ENCODE results near the gene MRTFB.

MRTFB gene

GRCh38 chr16:14292051-14292825 lies 221.1 kb downstream of the MRTFB start:
- Histone ChIP-seq H3K4me1 (ENCODE audit: low read length) (no peaks in the 10 kb centered on the region), H4K20me1 (ENCODE audit: insufficient read depth, low read length) (no peaks in the 10 kb centered on the region), H3K9ac (ENCODE audit: low read length) (no peak overlapping the region), H3K36me3 (replicated peaks; ENCODE audit: low read depth, low read length) (no peaks in the 10 kb centered on the region), H3K27ac (ENCODE audit: low read length) (no peak overlapping the region), H3K4me2 (ENCODE audit: low read length) (no peak overlapping the region), H3K27me3 (ENCODE audit: low read depth, low read length) (no peaks in the 10 kb centered on the region), H2AFZ (ENCODE audit: low read depth, low read length) (no peak overlapping the region), H3K9me3 (ENCODE audit: insufficient read depth, low read length) (peaks cover 10% of the 10 kb centered on the region; the same call in 1 of the 2 replicates), H3K4me3 (ENCODE audit: low read length) (no peak overlapping the region), H3K79me2 (ENCODE audit: low read length) (no peaks in the 10 kb centered on the region)
- no peak for TF ChIP-seq CTCF (IDR thresholded peaks at IDR 0.05; ENCODE audit: low read depth, low read length)
- TF ChIP-seq EZH2phosphoT487 (IDR thresholded peaks at IDR 0.05; ENCODE audit: low read depth), result no peak

- H3K4me1 ChIP-seq (ENCODE audit: low read length), result peaks cover 6% of the 10 kb centered on the region
- H3K36me3 ChIP-seq (replicated peaks; ENCODE audit: low read depth, low read length), result no peaks in the 10 kb centered on the region
- H3K27me3 ChIP-seq (ENCODE audit: low read depth, low read length), result 0 out of 2 replicates have a peak, but pooled peaks cover 5% of the 10 kb centered on the region
- H2AFZ ChIP-seq (ENCODE audit: low read depth, low read length), result no peak overlapping the region
- H3K27ac ChIP-seq (ENCODE audit: low read length), result no peak overlapping the region
- no peak overlapping the region for H3K4me3 ChIP-seq (ENCODE audit: low read length)
- no peak overlapping the region for H3K9ac ChIP-seq (ENCODE audit: low read length)
- TF ChIP-seq CTCF (IDR thresholded peaks at IDR 0.05; ENCODE audit: low read depth, low read length), result no peak
- no peak for TF ChIP-seq EZH2phosphoT487 (IDR thresholded peaks at IDR 0.05; ENCODE audit: low read depth)
- H4K20me1 ChIP-seq (ENCODE audit: insufficient read depth, low read length), result no peaks in the 10 kb centered on the region
- no peaks in the 10 kb centered on the region for H3K9me3 ChIP-seq (ENCODE audit: insufficient read depth, low read length)
- H3K4me2 ChIP-seq (ENCODE audit: low read length), result no peak overlapping the region
- no peaks in the 10 kb centered on the region for H3K79me2 ChIP-seq (ENCODE audit: low read length)
These were observed 225.5 kb downstream of the MRTFB start for GRCh38 chr16:14296663-14297062.

GRCh38 chr16:14298374-14299122 lies 227.4 kb downstream of the MRTFB start:
- H3K9me3 ChIP-seq (ENCODE audit: insufficient read depth, low read length), result no peaks in the 10 kb centered on the region
- peaks cover 6% of the 10 kb centered on the region for H3K4me1 ChIP-seq (ENCODE audit: low read length)
- no peak for TF ChIP-seq EZH2phosphoT487 (IDR thresholded peaks at IDR 0.05; ENCODE audit: low read depth)
- TF ChIP-seq CTCF (IDR thresholded peaks at IDR 0.05; ENCODE audit: low read depth, low read length), result no peak
- H3K4me2 ChIP-seq (ENCODE audit: low read length), result no peak overlapping the region
- peaks cover 2% of the 10 kb centered on the region for H3K79me2 ChIP-seq (ENCODE audit: low read length)
- H3K36me3 ChIP-seq (replicated peaks; ENCODE audit: low read depth, low read length), result no peaks in the 10 kb centered on the region
- no peak overlapping the region for H3K27ac ChIP-seq (ENCODE audit: low read length)
- H3K27me3 ChIP-seq (ENCODE audit: low read depth, low read length), result peaks cover 7% of the 10 kb centered on the region
- no peaks in the 10 kb centered on the region for H4K20me1 ChIP-seq (ENCODE audit: insufficient read depth, low read length)
- H3K4me3 ChIP-seq (ENCODE audit: low read length), result no peak overlapping the region
- no peak overlapping the region for H2AFZ ChIP-seq (ENCODE audit: low read depth, low read length)
- H3K9ac ChIP-seq (ENCODE audit: low read length), result no peak overlapping the region

- TF ChIP-seq EZH2phosphoT487 (IDR thresholded peaks at IDR 0.05; ENCODE audit: low read depth), result no peak
- peak; percentile 79 for TF ChIP-seq CTCF (IDR thresholded peaks at IDR 0.05; ENCODE audit: low read depth, low read length)
- Histone ChIP-seq H3K27me3 (ENCODE audit: low read depth, low read length) (peaks cover 16% of the 10 kb centered on the region), H3K27ac (ENCODE audit: low read length) (no peak overlapping the region), H3K4me1 (ENCODE audit: low read length) (peaks cover 25% of the 10 kb centered on the region), H3K79me2 (ENCODE audit: low read length) (peaks cover 22% of the 10 kb centered on the region), H3K4me3 (ENCODE audit: low read length) (peak overlapping the region; percentile 87), H4K20me1 (ENCODE audit: insufficient read depth, low read length) (peaks cover 11% of the 10 kb centered on the region; the same call in 1 of the 2 replicates), H3K36me3 (replicated peaks; ENCODE audit: low read depth, low read length) (no peaks in the 10 kb centered on the region), H2AFZ (ENCODE audit: low read depth, low read length) (no peak overlapping the region), H3K9ac (ENCODE audit: low read length) (peak overlapping the region; percentile 62), H3K9me3 (ENCODE audit: insufficient read depth, low read length) (no peaks in the 10 kb centered on the region), H3K4me2 (ENCODE audit: low read length) (peak overlapping the region; percentile 100)
These were observed 229.6 kb downstream of the MRTFB start for GRCh38 chr16:14300705-14301168.
